Stomach (tissue), 9 donors: ENCODE results near the gene PRKCE. TPM values are rescaled to one million over a fixed set of nuclear protein-coding genes. Genes with fewer than 3 reads are reported as not detected.

Source experiments
- DNase-seq, 2 donors: peaks; one replicate each; pipeline versions ENCODE4 v3.0.0 to v3.0.0-alpha.2; 2013 to 2019
- H3K27ac ChIP-seq, 5 donors: fragments of 200-600 bp in 4 of 5; sonication (generic) in 4 of 5; one replicate each; pipeline ENCODE4 v1.5.1; 2013 to 2019; ENCODE audit warnings: mild to moderate bottlenecking in 1 of 5, moderate library complexity in 1 of 5
- H3K27me3 ChIP-seq, 3 donors: fragments of 200-600 bp; sonication (generic); one replicate each; pipeline ENCODE4 v1.5.1; 2017 to 2019; ENCODE audit warnings: mixed run types in 1 of 3
- H3K36me3 ChIP-seq, 4 donors: fragments of 200-600 bp; sonication (generic); 1 replicate in 3 of 4; 2 replicates in 1 of 4; pipeline ENCODE4 v1.5.1; 2016 to 2019
- H3K4me1 ChIP-seq, 4 donors: fragments of 200-600 bp; sonication (generic); one replicate each; pipeline ENCODE4 v1.5.1; 2016 to 2019
- H3K4me3 ChIP-seq, 4 donors: fragments of 200-600 bp; sonication (generic) in 3 of 4; one replicate each; pipeline ENCODE4 v1.5.1; 2016 to 2019; ENCODE audit warnings: mild to moderate bottlenecking in 1 of 4
- H3K9me3 ChIP-seq, 4 donors: fragments of 200-600 bp; sonication (generic); one replicate each; pipeline ENCODE4 v1.5.1; 2016 to 2019
- CTCF ChIP-seq, 7 experiments: fragments of 450-650 bp in 4 of 7; fragments of 200-600 bp in 3 of 7; sonication (generic) in 3 of 7; IDR thresholded peaks; one replicate each; pipeline ENCODE4 v1.5.1; 2016 to 2019; ENCODE audit warnings: antibody characterized with exemption in 7 of 7, control low read depth in 2 of 7, mild to moderate bottlenecking in 1 of 7
- EP300 ChIP-seq: sonication (generic); formaldehyde crosslinking; IDR thresholded peaks from one replicate; pipeline ENCODE4 v1.6.1; 2017; ENCODE audit warnings: antibody characterized with exemption
- POLR2A ChIP-seq, 4 donors: fragments of 450-650 bp; IDR thresholded peaks; one replicate each; pipeline ENCODE4 v1.6.1; 2016; ENCODE audit warnings: antibody characterized with exemption in 4 of 4, control low read depth in 2 of 4, mild to moderate bottlenecking in 1 of 4, moderate library complexity in 1 of 4
- POLR2AphosphoS5 ChIP-seq, 3 donors: sonication (generic); formaldehyde crosslinking; IDR thresholded peaks; one replicate each; pipeline ENCODE4 v1.6.1; 2016; ENCODE audit warnings: antibody characterized with exemption in 3 of 3
- WGBS, 5 donors: extraction: QIAGEN DNeasy Blood & Tissue Kit in 3 of 5; methylation state at CpG; one replicate each; pipeline versions ENCODE4 v1.1.5 to v1.1.7; 2013 to 2018; 5-methylcytosine and 5-hydroxymethylcytosine counted together
- intact Hi-C: fragments of 100-400 bp; cut with DNase I; formaldehyde crosslinking; loops from one replicate; pipeline ENCODE4 v1.15.1; 2023; ENCODE audit warnings: low total_unique reads
- polyA plus RNA-seq, 3 donors: library from polyadenylated mRNA; stranded (reverse); fragments of 200-250 nt; gene quantifications; one replicate each; pipeline ENCODE4 v1.2.3, GENCODE V29; 2013
- total RNA-seq, 5 donors: library from RNA; depleted of rRNA; stranded (reverse); fragments of >200 nt; gene quantifications; one replicate each; pipeline versions ENCODE4 v1.1.0 to v1.2.3, GENCODE V29; 2014 to 2016
- donor health status: healthy with polysubstance abuse.
- donor health status: Bipolar disorder and iron deficiency.
- donor health status: healthy.

The PRKCE gene
- total and polyA plus RNA-seq, 8 donors, result 2.0 to 92.0 (median 10.0) TPM

GRCh38 chr2:45771261-45771660 is 119.8 kb downstream of the PRKCE start:
- H3K27ac ChIP-seq, result peak overlapping the region in 4 of 5 donors; percentile 53 to 80 (median 74)
- H3K27me3 ChIP-seq, result no peaks in the 10 kb centered on the region
- H3K9me3 ChIP-seq, result no peaks in the 10 kb centered on the region
- WGBS, 5 donors, result 36 to 73% (median 57%) methylated on average over 10 of the region's 10 CpGs
- peak in 1 of 2 donors; percentile 90 for DNase-seq
- TF ChIP-seq POLR2AphosphoS5 (IDR thresholded peaks at IDR 0.05), result peak in 1 of 3 donors; percentile 42
- TF ChIP-seq EP300, result no peak
- TF ChIP-seq POLR2A (IDR thresholded peaks at IDR 0.05), result no peak
- no peaks in the 10 kb centered on the region for H3K36me3 ChIP-seq
- H3K4me1 ChIP-seq, result peaks cover 7 to 38% (median 23%) of the 10 kb centered on the region in 4 donors
- intact Hi-C loops, result no loop called here
- peak overlapping the region in 3 of 4 donors; percentile 15 to 24 (median 16) for H3K4me3 ChIP-seq

- no peaks in the 10 kb centered on the region for H3K27me3 ChIP-seq
- peaks cover 3 to 38% (median 23%) of the 10 kb centered on the region in 4 donors for H3K4me1 ChIP-seq
- H3K27ac ChIP-seq, result peak overlapping the region in 3 of 5 donors; percentile 72 to 80 (median 75)
- DNase-seq, result no peak
- H3K4me3 ChIP-seq, result no peak overlapping the region
- no peaks in the 10 kb centered on the region for H3K9me3 ChIP-seq
- TF ChIP-seq POLR2A (IDR thresholded peaks at IDR 0.05), result no peak
- no peak for TF ChIP-seq CTCF (IDR thresholded peaks at IDR 0.05)
- no peak for TF ChIP-seq EP300
- no peak for TF ChIP-seq POLR2AphosphoS5 (IDR thresholded peaks at IDR 0.05)
- H3K36me3 ChIP-seq, result no peaks in the 10 kb centered on the region
- intact Hi-C loops, result no loop called here
- WGBS, 5 donors, result 39 to 50% (median 44%) methylated on average over 2 of the region's 2 CpGs
Observed at GRCh38 chr2:45772038-45772437, 120.6 kb downstream of the PRKCE start.

GRCh38 chr2:45773909-45774308 is 122.4 kb downstream of the PRKCE start:
- H3K27ac ChIP-seq, result no peak overlapping the region
- no peaks in the 10 kb centered on the region for H3K36me3 ChIP-seq
- no peaks in the 10 kb centered on the region for H3K9me3 ChIP-seq
- H3K4me3 ChIP-seq, result no peak overlapping the region
- no peaks in the 10 kb centered on the region for H3K27me3 ChIP-seq
- 85 to 94% (median 89%) methylated on average over 6 to 9 of the region's 9 CpGs for WGBS, 5 donors
- no peak for TF ChIP-seq CTCF (IDR thresholded peaks at IDR 0.05)
- TF ChIP-seq POLR2A (IDR thresholded peaks at IDR 0.05), result no peak
- no peak for TF ChIP-seq EP300
- TF ChIP-seq POLR2AphosphoS5 (IDR thresholded peaks at IDR 0.05), result no peak
- H3K4me1 ChIP-seq, result peaks cover 3 to 43% (median 24%) of the 10 kb centered on the region in 4 donors
- intact Hi-C loops, result no loop called here
- no peak for DNase-seq

GRCh38 chr2:45774688-45775244 is 123.3 kb downstream of the PRKCE start:
- Histone ChIP-seq H3K27me3 (no peaks in the 10 kb centered on the region), H3K36me3 (no peaks in the 10 kb centered on the region), H3K4me1 (peaks cover 3 to 42% (median 24%) of the 10 kb centered on the region in 4 donors), H3K27ac (no peak overlapping the region), H3K4me3 (no peak overlapping the region), H3K9me3 (no peaks in the 10 kb centered on the region)
- WGBS, 5 donors, result 66 to 76% (median 72%) methylated on average over 10 of the region's 10 CpGs
- no peak for TF ChIP-seq EP300
- TF ChIP-seq POLR2A (IDR thresholded peaks at IDR 0.05), result no peak
- TF ChIP-seq POLR2AphosphoS5 (IDR thresholded peaks at IDR 0.05), result no peak
- no peak for TF ChIP-seq CTCF (IDR thresholded peaks at IDR 0.05)
- intact Hi-C loops, result loop anchor here (5.0 kb wide), 1 partner anchor 132 kb away; no protein-coding TSS in a partner anchor
- no peak for DNase-seq
